Suprapubic skin (tissue), 4 donors: ENCODE data around the gene HAGH.

Experiments
- CTCF ChIP-seq, 2 donors: fragments of 200-600 bp in 1 of 2; fragments of 450-650 bp in 1 of 2; sonication (generic) in 1 of 2; IDR thresholded peaks; one replicate each; pipeline ENCODE4 v1.5.1; 2016 to 2019; ENCODE audit warnings: antibody characterized with exemption in 2 of 2, mild to moderate bottlenecking in 1 of 2, moderate library complexity in 1 of 2
- POLR2A ChIP-seq, 2 donors: fragments of 450-650 bp; IDR thresholded peaks; one replicate each; pipeline ENCODE4 v1.6.1; 2017; ENCODE audit warnings: antibody characterized with exemption in 2 of 2, mild to moderate bottlenecking in 2 of 2, moderate library complexity in 2 of 2
- POLR2AphosphoS5 ChIP-seq, 3 donors: sonication (generic); formaldehyde crosslinking; IDR thresholded peaks; one replicate each; pipeline ENCODE4 v1.6.1; 2017; ENCODE audit warnings: antibody characterized with exemption in 3 of 3

DNA sequence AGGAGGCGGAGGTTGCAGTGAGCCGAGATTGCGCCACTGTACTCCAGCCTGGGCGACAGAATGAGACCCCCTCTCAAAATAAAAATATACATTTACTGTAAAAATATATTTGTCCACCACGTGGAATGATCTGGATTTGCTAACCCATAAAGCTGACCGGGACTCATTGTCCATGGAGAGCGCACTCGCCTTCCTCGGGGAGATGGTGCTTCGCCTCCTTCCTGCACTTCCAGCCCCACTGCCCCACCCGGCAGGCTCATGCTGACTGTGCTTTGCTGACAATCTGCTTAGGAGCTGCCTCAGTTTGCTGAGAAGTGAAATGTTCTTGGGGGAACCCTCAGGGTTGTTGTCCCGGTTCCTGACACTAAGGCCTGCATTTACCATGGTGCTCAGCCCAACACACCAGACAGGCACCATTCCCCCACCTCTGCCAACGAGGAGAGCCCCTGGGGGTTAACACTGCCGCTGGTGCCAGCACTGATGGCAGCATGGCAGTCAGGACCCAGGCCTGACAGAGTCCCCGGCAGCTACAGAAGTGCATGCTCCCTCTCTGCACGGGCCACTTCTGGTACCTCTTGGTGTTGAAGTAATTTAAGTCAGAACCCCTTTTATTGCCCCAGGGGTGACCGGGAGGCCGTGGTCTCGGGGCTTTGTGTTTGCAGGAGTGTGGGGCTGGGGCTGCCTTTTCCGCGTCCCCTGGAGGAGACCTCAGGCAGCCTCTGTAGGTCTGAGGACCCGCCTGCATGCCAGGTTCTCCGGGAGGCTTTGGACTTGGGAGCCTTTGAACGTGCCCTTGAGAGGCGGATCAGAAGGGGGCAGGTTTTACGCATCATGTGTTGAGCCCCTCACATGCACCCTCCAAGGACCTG, 41.4 kb downstream of the HAGH start:
- TF ChIP-seq CTCF (IDR thresholded peaks at IDR 0.05) (no peak), POLR2A (IDR thresholded peaks at IDR 0.05) (no peak), POLR2AphosphoS5 (IDR thresholded peaks at IDR 0.05) (no peak)
